ENCODE results near the gene PCDHGB3.
"Not testable (repeated sequence)": the region's sequence is repeated elsewhere in the genome, so short reads cannot be mapped to it uniquely, and the experiment has no call there.

PCDHGB3 gene

GRCh38 chr5:141369994-141370848 lies at the start of gene PCDHGB3:
TSS of gene PCDHGB3 (plus strand) at chr5:141370242. CDS start at chr5:141370395, 153 bp downstream.
- Histone ChIP-seq H3K9me3 (ENCODE audit: control insufficient read depth, low read length) (peaks cover 69% of the 10 kb centered on the region), H3K9ac (ENCODE audit: low read length) (peak within 1 kb of the TSS; percentile 73), H3K4me3 (ENCODE audit: low read length) (peak within 1 kb of the TSS; percentile 80), H3K36me3 (ENCODE audit: control insufficient read depth, insufficient read depth, low read length, severe bottlenecking) (no peaks in the 10 kb centered on the region), H3K4me1 (ENCODE audit: control insufficient read depth, insufficient read depth, low read length) (peaks cover 4% of the 10 kb centered on the region), H3K27me3 (replicated peaks; ENCODE audit: control insufficient read depth, insufficient read depth, low read length) (peaks cover 21% of the 10 kb centered on the region)
- peak; percentile 19 for DNase-seq (ENCODE audit: low read depth)

GRCh38 chr5:141322261-141322660 lies 47.8 kb upstream of the PCDHGB3 start:
- Histone ChIP-seq H3K9ac (ENCODE audit: low read length) (no peak overlapping the region), H3K4me1 (ENCODE audit: control insufficient read depth, insufficient read depth, low read length) (peaks cover 15% of the 10 kb centered on the region), H3K27me3 (replicated peaks; ENCODE audit: control insufficient read depth, insufficient read depth, low read length) (no peaks in the 10 kb centered on the region), H3K9me3 (ENCODE audit: control insufficient read depth, low read length) (peaks cover 24% of the 10 kb centered on the region), H3K4me3 (ENCODE audit: low read length) (no peak overlapping the region), H3K36me3 (ENCODE audit: control insufficient read depth, insufficient read depth, low read length, severe bottlenecking) (peaks cover 20% of the 10 kb centered on the region)
- DNase-seq (ENCODE audit: low read depth) = no peak

GRCh38 chr5:141326088-141326854 lies 43.8 kb upstream of the PCDHGB3 start:
- Histone ChIP-seq H3K9ac (ENCODE audit: low read length) (peak overlapping the region; percentile 73), H3K4me1 (ENCODE audit: control insufficient read depth, insufficient read depth, low read length) (no peaks in the 10 kb centered on the region), H3K36me3 (ENCODE audit: control insufficient read depth, insufficient read depth, low read length, severe bottlenecking) (no peaks in the 10 kb centered on the region), H3K4me3 (ENCODE audit: low read length) (peak overlapping the region; percentile 78), H3K27me3 (replicated peaks; ENCODE audit: control insufficient read depth, insufficient read depth, low read length) (no peaks in the 10 kb centered on the region), H3K9me3 (ENCODE audit: control insufficient read depth, low read length) (peaks cover 6% of the 10 kb centered on the region)
- peak; percentile 81 for DNase-seq (ENCODE audit: low read depth)

- peaks cover 17% of the 10 kb centered on the region for H3K9me3 ChIP-seq (ENCODE audit: control insufficient read depth, low read length)
- H3K4me1 ChIP-seq (ENCODE audit: control insufficient read depth, insufficient read depth, low read length) = no peaks in the 10 kb centered on the region
- no peak overlapping the region for H3K9ac ChIP-seq (ENCODE audit: low read length)
- H3K36me3 ChIP-seq (ENCODE audit: control insufficient read depth, insufficient read depth, low read length, severe bottlenecking) = no peaks in the 10 kb centered on the region
- no peak for DNase-seq (ENCODE audit: low read depth)
- H3K4me3 ChIP-seq (ENCODE audit: low read length) = no peak overlapping the region
- no peaks in the 10 kb centered on the region for H3K27me3 ChIP-seq (replicated peaks; ENCODE audit: control insufficient read depth, insufficient read depth, low read length)
Measured at GRCh38 chr5:141328231-141328630, 41.8 kb upstream of the PCDHGB3 start.

- DNase-seq (ENCODE audit: low read depth) = peak; percentile 71
- Histone ChIP-seq H3K4me3 (ENCODE audit: low read length) (peak within 1 kb of the TSS; percentile 64), H3K9me3 (ENCODE audit: control insufficient read depth, low read length) (peaks cover 21% of the 10 kb centered on the region)
Measured at GRCh38 chr5:141330299-141331080, 39.6 kb upstream of the PCDHGB3 start, which contains the start of gene PCDHGA1. TSS of gene PCDHGA1 (plus strand) at chr5:141330514.

GRCh38 chr5:141332571-141332970 lies 37.5 kb upstream of the PCDHGB3 start:
- H3K9me3 ChIP-seq (ENCODE audit: control insufficient read depth, low read length) = peaks cover 26% of the 10 kb centered on the region
- not testable (repeated sequence) for H3K36me3 ChIP-seq (ENCODE audit: control insufficient read depth, insufficient read depth, low read length, severe bottlenecking); H3K4me1 ChIP-seq (ENCODE audit: control insufficient read depth, insufficient read depth, low read length); H3K27me3 ChIP-seq (replicated peaks; ENCODE audit: control insufficient read depth, insufficient read depth, low read length); H3K4me3 ChIP-seq (ENCODE audit: low read length); DNase-seq (ENCODE audit: low read depth); H3K9ac ChIP-seq (ENCODE audit: low read length)

More at GRCh38 chr5:141330299-141331080, 39.6 kb upstream of the PCDHGB3 start, which contains the start of gene PCDHGA1:
- Histone ChIP-seq H3K36me3 (ENCODE audit: control insufficient read depth, insufficient read depth, low read length, severe bottlenecking) (no peaks in the 10 kb centered on the region), H3K9ac (ENCODE audit: low read length) (peak within 1 kb of the TSS; percentile 43), H3K27me3 (replicated peaks; ENCODE audit: control insufficient read depth, insufficient read depth, low read length) (no peaks in the 10 kb centered on the region), H3K4me1 (ENCODE audit: control insufficient read depth, insufficient read depth, low read length) (no peaks in the 10 kb centered on the region)

- peaks cover 41% of the 10 kb centered on the region for H3K9me3 ChIP-seq (ENCODE audit: control insufficient read depth, low read length)
- H3K9ac ChIP-seq (ENCODE audit: low read length) = peak within 1 kb of the TSS; percentile 58
- peak within 1 kb of the TSS; percentile 79 for H3K4me3 ChIP-seq (ENCODE audit: low read length)
- H3K27me3 ChIP-seq (replicated peaks; ENCODE audit: control insufficient read depth, insufficient read depth, low read length) = peaks cover 15% of the 10 kb centered on the region
- H3K4me1 ChIP-seq (ENCODE audit: control insufficient read depth, insufficient read depth, low read length) = no peaks in the 10 kb centered on the region
- H3K36me3 ChIP-seq (ENCODE audit: control insufficient read depth, insufficient read depth, low read length, severe bottlenecking) = no peaks in the 10 kb centered on the region
- DNase-seq (ENCODE audit: low read depth) = peak; percentile 29
Measured at GRCh38 chr5:141338538-141339306, 31.3 kb upstream of the PCDHGB3 start, which contains the start of gene PCDHGA2. TSS of gene PCDHGA2 (plus strand) at chr5:141338760.

- not testable (repeated sequence) for H3K4me1 ChIP-seq (ENCODE audit: control insufficient read depth, insufficient read depth, low read length); H3K4me3 ChIP-seq (ENCODE audit: low read length); DNase-seq (ENCODE audit: low read depth); H3K36me3 ChIP-seq (ENCODE audit: control insufficient read depth, insufficient read depth, low read length, severe bottlenecking); H3K9ac ChIP-seq (ENCODE audit: low read length)
- H3K9me3 ChIP-seq (ENCODE audit: control insufficient read depth, low read length) = peaks cover 60% of the 10 kb centered on the region
- H3K27me3 ChIP-seq (replicated peaks; ENCODE audit: control insufficient read depth, insufficient read depth, low read length) = peaks cover 15% of the 10 kb centered on the region
Measured at GRCh38 chr5:141340781-141341354, 29.2 kb upstream of the PCDHGB3 start.

- DNase-seq (ENCODE audit: low read depth) = no peak
- Histone ChIP-seq H3K9me3 (ENCODE audit: control insufficient read depth, low read length) (peaks cover 53% of the 10 kb centered on the region), H3K4me3 (ENCODE audit: low read length) (no peak overlapping the region), H3K9ac (ENCODE audit: low read length) (no peak overlapping the region), H3K27me3 (replicated peaks; ENCODE audit: control insufficient read depth, insufficient read depth, low read length) (peaks cover 15% of the 10 kb centered on the region), H3K4me1 (ENCODE audit: control insufficient read depth, insufficient read depth, low read length) (no peaks in the 10 kb centered on the region), H3K36me3 (ENCODE audit: control insufficient read depth, insufficient read depth, low read length, severe bottlenecking) (no peaks in the 10 kb centered on the region)
Measured at GRCh38 chr5:141342773-141343172, 27.3 kb upstream of the PCDHGB3 start.

Measured in adipocyte (in vitro differentiated cells).